Mononuclear cell (primary cell): ENCODE results near the gene AKR1C3. TPM values are rescaled to one million over a fixed set of nuclear protein-coding genes. Genes with fewer than 3 reads are reported as not detected.
"Not testable (repeated sequence)": the region's sequence is repeated elsewhere in the genome, so short reads cannot be mapped to it uniquely, and the experiment has no call there.

Source experiments
- H3K27me3 ChIP-seq: 2 replicates; pipeline ENCODE4 v1.6.0; 2011; ENCODE audit warnings: low read length, control low read depth; ENCODE audit not compliant: insufficient read depth
- H3K4me1 ChIP-seq: 2 replicates; pipeline ENCODE4 v1.5.1; 2011; ENCODE audit warnings: mild to moderate bottlenecking, low read length, control low read depth; ENCODE audit not compliant: insufficient read depth
- H3K4me3 ChIP-seq: 2 replicates; pipeline ENCODE4 v1.5.1; 2011; ENCODE audit warnings: mild to moderate bottlenecking, low read length, moderate library complexity
- H3K9me3 ChIP-seq: 2 replicates; pipeline ENCODE4 v1.5.1; 2011; ENCODE audit warnings: low read depth, mild to moderate bottlenecking, control low read depth, low read length
- total RNA-seq: library from RNA; depleted of rRNA; stranded (reverse); fragments of >200 nt; gene quantifications from one replicate; pipeline ENCODE4 v1.2.3, GENCODE V29; 2012

Gene AKR1C3
- 6.3 TPM for total RNA-seq

DNA sequence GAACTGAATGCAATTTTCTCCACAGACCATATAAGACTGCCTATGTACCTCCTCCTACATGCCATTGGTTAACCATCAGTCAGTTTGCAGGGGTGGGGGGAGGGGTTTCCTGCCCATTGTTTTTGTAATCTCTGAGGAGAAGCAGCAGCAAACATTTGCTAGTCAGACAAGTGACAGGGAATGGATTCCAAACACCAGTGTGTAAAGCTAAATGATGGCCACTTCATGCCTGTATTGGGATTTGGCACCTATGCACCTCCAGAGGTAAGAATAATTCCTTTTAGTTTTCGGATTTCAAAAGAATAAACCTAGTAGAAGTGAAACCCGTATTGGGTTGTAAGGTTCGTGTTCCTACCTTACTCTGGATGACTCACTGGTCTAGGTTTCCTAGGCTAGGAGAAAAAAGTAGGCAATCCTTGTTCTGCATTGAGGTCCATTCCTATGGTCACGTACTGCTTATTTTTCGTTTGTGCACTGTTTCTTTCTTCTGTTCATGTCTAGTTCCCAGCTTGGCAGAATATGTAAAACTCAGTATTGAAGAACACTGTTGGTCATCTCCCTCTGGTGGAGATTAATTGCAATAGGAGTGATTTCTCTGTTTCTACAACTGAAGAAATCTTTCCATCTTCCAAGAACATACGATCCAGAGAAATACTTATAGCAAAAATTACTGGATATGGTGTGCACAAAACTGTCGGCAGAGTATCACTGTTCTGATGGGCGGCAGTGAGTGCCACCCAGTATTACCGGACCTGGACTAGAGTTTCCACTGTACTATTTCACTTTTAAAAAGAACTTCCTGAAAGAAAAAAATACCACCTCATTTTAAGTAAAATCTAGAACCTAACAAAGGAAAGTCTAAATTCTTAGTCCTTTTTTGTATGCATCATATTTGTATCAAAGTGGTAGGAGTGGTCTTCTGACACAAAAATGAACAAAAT is at the start of gene AKR1C3:
Gene AKR1C3 (plus strand): TSS at position 150 of the 941 bp plus-strand sequence. CDS start 31 bp downstream, at position 181.
- Histone ChIP-seq H3K27me3 (no peaks in the 10 kb centered on the region), H3K9me3 (no peaks in the 10 kb centered on the region), H3K4me1 (no peaks in the 10 kb centered on the region), H3K4me3 (peak within 1 kb of the TSS; percentile 42)

DNA sequence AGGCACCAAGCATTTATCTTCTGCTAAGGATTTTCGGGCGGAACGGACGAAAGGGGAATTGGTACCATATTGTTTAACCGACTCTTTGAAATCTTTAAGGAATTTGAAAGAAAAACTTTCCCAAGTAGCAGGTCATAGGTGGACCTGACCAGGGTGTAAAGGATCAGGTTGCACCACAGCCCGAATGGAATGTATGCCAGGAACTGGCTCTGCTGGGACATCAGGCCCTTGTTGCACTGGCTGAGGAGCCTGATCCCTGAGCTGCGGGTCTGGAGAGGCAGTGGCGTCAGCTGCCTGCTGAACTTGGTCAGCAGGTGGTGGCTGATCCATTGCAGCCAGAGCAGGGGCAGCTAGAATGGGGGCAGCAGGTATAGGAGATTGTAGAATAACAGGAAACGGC is 49.1 kb upstream of the AKR1C3 start:
- Histone ChIP-seq H3K27me3 (no peaks in the 10 kb centered on the region), H3K4me3 (no peak overlapping the region), H3K9me3 (no peaks in the 10 kb centered on the region), H3K4me1 (no peaks in the 10 kb centered on the region)

- no peaks in the 10 kb centered on the region for H3K4me1 ChIP-seq
- H3K27me3 ChIP-seq: no peaks in the 10 kb centered on the region
- H3K4me3 ChIP-seq: no peak overlapping the region
- no peaks in the 10 kb centered on the region for H3K9me3 ChIP-seq
These were observed 47.8 kb upstream of the AKR1C3 start for GRCh38 chr10:5046410-5046809.

DNA sequence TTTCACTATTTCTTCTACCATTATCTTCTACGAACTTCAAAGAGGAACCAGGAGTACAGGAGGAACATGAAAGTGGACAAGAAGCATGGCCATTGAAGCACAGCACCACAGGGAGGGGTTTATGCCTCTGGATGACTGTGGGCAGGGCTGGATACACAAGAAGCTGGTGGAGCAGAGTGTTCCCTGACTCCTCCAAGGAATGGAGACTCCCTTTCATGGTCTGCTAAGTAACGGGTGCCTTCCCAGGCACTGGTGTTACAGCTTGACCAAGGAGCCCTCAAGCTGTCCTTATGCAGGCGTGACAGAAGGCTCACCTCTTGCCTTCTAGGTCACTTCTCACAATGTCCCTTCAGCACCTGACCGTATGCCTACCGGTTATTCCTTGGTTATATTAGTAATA is 47.2 kb upstream of the AKR1C3 start:
- not testable (repeated sequence) for H3K9me3 ChIP-seq, H3K4me3 ChIP-seq, H3K27me3 ChIP-seq, H3K4me1 ChIP-seq

DNA sequence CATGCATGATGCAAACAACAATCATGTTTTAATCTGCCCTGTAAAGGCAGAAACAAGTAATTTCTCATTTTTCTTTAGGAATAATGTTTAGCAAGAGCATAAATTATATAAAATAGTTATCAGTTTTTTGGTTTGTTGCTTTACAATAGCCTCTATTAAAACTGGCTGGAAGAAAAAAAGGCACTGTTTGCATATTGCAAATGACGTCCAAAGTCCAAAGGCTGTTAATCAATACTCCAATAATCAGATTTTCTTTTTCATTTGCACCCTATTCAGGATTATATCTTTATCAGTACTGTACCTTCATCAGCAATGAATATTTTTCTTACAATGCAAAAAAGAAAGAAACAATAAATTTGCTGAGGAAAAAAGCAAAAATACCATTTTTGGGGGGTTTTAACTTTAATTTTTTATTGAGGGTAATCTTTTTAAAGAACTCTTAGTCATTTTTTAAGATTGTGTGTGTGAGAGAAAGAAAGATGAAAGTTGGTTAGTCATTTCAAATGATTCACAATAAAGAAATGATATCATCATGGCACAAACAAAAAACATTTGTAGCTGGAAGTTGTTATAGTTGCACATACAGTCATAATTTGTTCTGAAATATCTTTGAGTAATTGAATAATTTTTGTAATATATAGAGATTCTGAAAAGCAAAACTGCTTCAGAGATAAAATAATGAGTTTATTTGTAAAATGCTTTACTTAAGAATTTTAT is 46.1 kb upstream of the AKR1C3 start:
- Histone ChIP-seq H3K4me3 (no peak overlapping the region), H3K27me3 (no peaks in the 10 kb centered on the region), H3K4me1 (no peaks in the 10 kb centered on the region), H3K9me3 (no peaks in the 10 kb centered on the region)

GRCh38 chr10:5052951-5053500 is 41.2 kb upstream of the AKR1C3 start:
- H3K27me3 ChIP-seq, H3K4me3 ChIP-seq, H3K9me3 ChIP-seq, H3K4me1 ChIP-seq: not testable (repeated sequence)

GRCh38 chr10:5054831-5055230 is 39.4 kb upstream of the AKR1C3 start:
- H3K4me1 ChIP-seq, H3K9me3 ChIP-seq, H3K27me3 ChIP-seq, H3K4me3 ChIP-seq: not testable (repeated sequence)

- H3K4me1 ChIP-seq, H3K4me3 ChIP-seq, H3K9me3 ChIP-seq, H3K27me3 ChIP-seq: not testable (repeated sequence)
These were observed 34.9 kb upstream of the AKR1C3 start for GRCh38 chr10:5059267-5059666.

DNA sequence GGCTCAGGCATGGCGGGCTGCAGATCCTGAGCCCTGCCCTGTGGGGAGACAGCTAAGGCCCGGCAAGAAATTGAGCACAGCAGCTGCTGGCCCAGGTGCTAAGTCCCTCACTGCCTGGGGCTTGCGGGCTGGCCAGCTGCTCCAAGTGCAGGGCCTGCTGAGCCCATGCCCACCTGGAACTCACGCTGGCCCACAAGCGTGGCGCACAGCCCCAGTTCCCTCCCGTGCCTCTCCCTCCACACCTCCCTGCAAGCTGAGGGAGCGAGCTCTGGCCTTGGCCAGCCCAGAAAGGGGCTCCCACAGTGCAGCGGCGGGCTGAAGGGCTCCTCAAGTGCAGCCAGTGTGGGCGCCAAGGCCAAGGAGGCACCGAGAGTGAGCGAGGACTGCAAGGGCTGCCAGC is 33.4 kb upstream of the AKR1C3 start:
- not testable (repeated sequence) for H3K9me3 ChIP-seq, H3K4me1 ChIP-seq, H3K27me3 ChIP-seq, H3K4me3 ChIP-seq

GRCh38 chr10:5064656-5065055 is 29.6 kb upstream of the AKR1C3 start:
- H3K9me3 ChIP-seq: no peaks in the 10 kb centered on the region
- H3K27me3 ChIP-seq: no peaks in the 10 kb centered on the region
- H3K4me1 ChIP-seq: no peaks in the 10 kb centered on the region
- no peak overlapping the region for H3K4me3 ChIP-seq

DNA sequence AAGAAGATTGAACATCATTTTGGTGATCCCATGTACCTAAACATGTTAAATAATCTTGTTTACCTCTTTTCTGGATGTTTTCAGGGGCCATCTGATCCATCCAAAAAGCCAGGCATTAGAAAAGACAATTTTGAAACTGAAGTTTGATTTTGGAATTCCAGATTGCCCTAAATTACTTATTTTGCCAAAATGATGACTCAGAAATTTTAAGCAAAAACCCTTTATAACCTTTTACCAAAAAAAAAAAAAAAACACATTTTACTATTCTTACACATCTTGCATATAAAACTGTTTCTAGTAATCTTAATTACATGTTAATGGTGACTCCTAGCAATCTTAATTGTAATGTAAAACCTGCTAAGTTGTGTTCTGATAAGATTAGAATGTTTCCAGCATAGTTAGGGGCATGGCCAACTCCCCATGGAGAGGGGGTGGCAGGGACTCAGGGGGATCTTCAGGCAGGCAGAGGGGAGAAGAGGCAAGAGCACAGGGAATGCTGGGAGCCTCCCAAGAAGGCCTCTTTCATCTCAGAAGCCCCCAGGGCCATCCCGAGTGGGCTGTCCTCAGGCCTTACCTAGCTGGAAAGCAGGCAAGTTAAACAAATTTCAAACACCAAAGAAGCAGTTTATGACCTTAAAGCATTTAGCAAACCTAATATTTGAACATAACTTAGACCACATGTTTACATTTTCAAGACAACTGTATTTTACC is 25.8 kb upstream of the AKR1C3 start:
- Histone ChIP-seq H3K4me1 (no peaks in the 10 kb centered on the region), H3K27me3 (no peaks in the 10 kb centered on the region), H3K4me3 (no peak overlapping the region), H3K9me3 (no peaks in the 10 kb centered on the region)

- H3K4me3 ChIP-seq: no peak overlapping the region
- H3K4me1 ChIP-seq: no peaks in the 10 kb centered on the region
- no peaks in the 10 kb centered on the region for H3K27me3 ChIP-seq
- no peaks in the 10 kb centered on the region for H3K9me3 ChIP-seq
These were observed 23.4 kb upstream of the AKR1C3 start for GRCh38 chr10:5070648-5071410.

- H3K4me1 ChIP-seq: no peaks in the 10 kb centered on the region
- H3K4me3 ChIP-seq: no peak overlapping the region
- H3K27me3 ChIP-seq: no peaks in the 10 kb centered on the region
- H3K9me3 ChIP-seq: no peaks in the 10 kb centered on the region
These were observed 22.6 kb upstream of the AKR1C3 start for GRCh38 chr10:5071411-5072198.

- Histone ChIP-seq H3K27me3 (no peaks in the 10 kb centered on the region), H3K9me3 (no peaks in the 10 kb centered on the region), H3K4me3 (no peak overlapping the region), H3K4me1 (no peaks in the 10 kb centered on the region)
These were observed 20.6 kb upstream of the AKR1C3 start for GRCh38 chr10:5073659-5074058.
